A673 (cell line): ENCODE data around the gene DNASE1.

Source experiments
- EZH2 ChIP-seq: fragments of 200-600 bp; sonication (generic); IDR thresholded peaks from 2 replicates; pipeline ENCODE4 v1.6.1; 2017; ENCODE audit warnings: borderline replicate concordance, low read depth, mild to moderate bottlenecking, mixed read lengths, antibody characterized with exemption, low read length; ENCODE audit not compliant: poor library complexity, severe bottlenecking
- TF ChIP-seq, protein P1 (sequence below): fragments of 300-800, 200-600 bp; sonication (generic); conservative IDR thresholded peaks from 2 replicates; pipeline ENCODE4 v1.5.1; 2017; ENCODE audit warnings: low read depth, mild to moderate bottlenecking, antibody characterized with exemption, low read length, moderate library complexity, mixed read lengths

DNA sequence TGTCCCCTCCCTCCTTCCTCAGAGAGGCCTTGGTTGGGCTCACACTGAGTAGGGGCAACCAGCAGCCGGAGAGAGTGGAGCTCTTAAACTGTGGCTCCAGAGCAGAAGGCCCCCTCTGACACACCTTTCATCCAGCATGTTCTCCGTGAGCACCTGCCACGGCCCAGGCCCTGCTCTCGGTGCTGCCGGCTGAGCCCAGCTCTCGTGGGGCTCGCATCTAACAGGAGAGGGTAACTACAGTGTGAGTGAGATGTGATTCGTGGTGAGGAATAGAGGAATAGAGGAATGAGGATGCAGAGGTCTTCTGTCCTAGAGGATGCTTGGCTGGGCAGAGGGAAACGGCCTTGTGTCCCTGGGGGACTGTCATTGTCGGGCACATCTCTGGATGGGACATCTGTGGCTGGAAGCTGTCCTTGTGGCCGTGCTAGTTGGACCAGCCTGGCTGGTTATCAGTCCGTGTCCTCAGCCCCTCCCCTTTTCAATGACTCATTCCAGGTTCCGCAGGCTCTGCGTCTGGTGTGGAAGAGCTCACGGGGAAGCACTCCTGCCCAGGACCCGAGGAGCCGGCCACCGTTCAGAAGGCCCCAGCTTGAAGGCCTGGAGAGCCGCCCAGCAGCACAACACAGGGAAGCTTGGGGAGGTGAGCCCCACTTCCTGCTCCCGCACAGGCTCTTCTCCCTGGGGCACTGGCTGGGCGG is 11.9 kb upstream of the DNASE1 start:
- TF ChIP-seq, protein P1, sequence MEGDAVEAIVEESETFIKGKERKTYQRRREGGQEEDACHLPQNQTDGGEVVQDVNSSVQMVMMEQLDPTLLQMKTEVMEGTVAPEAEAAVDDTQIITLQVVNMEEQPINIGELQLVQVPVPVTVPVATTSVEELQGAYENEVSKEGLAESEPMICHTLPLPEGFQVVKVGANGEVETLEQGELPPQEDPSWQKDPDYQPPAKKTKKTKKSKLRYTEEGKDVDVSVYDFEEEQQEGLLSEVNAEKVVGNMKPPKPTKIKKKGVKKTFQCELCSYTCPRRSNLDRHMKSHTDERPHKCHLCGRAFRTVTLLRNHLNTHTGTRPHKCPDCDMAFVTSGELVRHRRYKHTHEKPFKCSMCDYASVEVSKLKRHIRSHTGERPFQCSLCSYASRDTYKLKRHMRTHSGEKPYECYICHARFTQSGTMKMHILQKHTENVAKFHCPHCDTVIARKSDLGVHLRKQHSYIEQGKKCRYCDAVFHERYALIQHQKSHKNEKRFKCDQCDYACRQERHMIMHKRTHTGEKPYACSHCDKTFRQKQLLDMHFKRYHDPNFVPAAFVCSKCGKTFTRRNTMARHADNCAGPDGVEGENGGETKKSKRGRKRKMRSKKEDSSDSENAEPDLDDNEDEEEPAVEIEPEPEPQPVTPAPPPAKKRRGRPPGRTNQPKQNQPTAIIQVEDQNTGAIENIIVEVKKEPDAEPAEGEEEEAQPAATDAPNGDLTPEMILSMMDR: no peak
- TF ChIP-seq EZH2: no peak
